Measurements from ENCODE around the gene GYS2. TPM values are rescaled to one million over a fixed set of nuclear protein-coding genes. Genes with fewer than 3 reads are reported as not detected.

Gene GYS2
- total RNA-seq, 6 experiments from 2014 or later: not detected

GRCh38 chr12:21518451-21518850 lies 86.2 kb downstream of the GYS2 start:
- no peak for TF ChIP-seq CTCF (IDR thresholded peaks at IDR 0.05)
- H3K36me3 Mint-ChIP-seq (ENCODE audit: low read depth): peaks cover 17% of the 10 kb centered on the region; the same call in 1 of the 2 replicates
- H3K4me1 Mint-ChIP-seq (ENCODE audit: low read depth): no peaks in the 10 kb centered on the region
- peaks cover 2% of the 10 kb centered on the region; the same call in 1 of the 2 replicates for H3K27me3 Mint-ChIP-seq (ENCODE audit: insufficient read depth)
- no peak for DNase-seq
- H3K9me3 Mint-ChIP-seq: no peaks in the 10 kb centered on the region
- H3K27ac Mint-ChIP-seq: no peak overlapping the region
- no peak overlapping the region for H3K4me3 Mint-ChIP-seq

- Mint-ChIP-seq H3K4me3 (no peak overlapping the region), H3K9me3 (no peaks in the 10 kb centered on the region), H3K36me3 (ENCODE audit: low read depth) (peaks cover 20% of the 10 kb centered on the region; the same call in 1 of the 2 replicates), H3K27ac (no peak overlapping the region), H3K27me3 (ENCODE audit: insufficient read depth) (peaks cover 2% of the 10 kb centered on the region; the same call in 1 of the 2 replicates), H3K4me1 (ENCODE audit: low read depth) (no peaks in the 10 kb centered on the region)
- no peak for DNase-seq
- TF ChIP-seq CTCF (IDR thresholded peaks at IDR 0.05): no peak
These were observed 88.4 kb downstream of the GYS2 start for GRCh38 chr12:21516281-21516680.

- no peak for TF ChIP-seq CTCF (IDR thresholded peaks at IDR 0.05)
- Mint-ChIP-seq H3K27me3 (ENCODE audit: insufficient read depth) (peaks cover 2% of the 10 kb centered on the region; the same call in 1 of the 2 replicates), H3K4me3 (no peak overlapping the region), H3K27ac (no peak overlapping the region), H3K4me1 (ENCODE audit: low read depth) (peaks cover 13% of the 10 kb centered on the region), H3K9me3 (no peaks in the 10 kb centered on the region), H3K36me3 (ENCODE audit: low read depth) (peaks cover 26% of the 10 kb centered on the region)
- no peak for DNase-seq
These were observed 94.9 kb downstream of the GYS2 start for GRCh38 chr12:21509768-21510167.

GRCh38 chr12:21507849-21508248 lies 96.8 kb downstream of the GYS2 start:
- Mint-ChIP-seq H3K27me3 (ENCODE audit: insufficient read depth) (no peaks in the 10 kb centered on the region), H3K4me1 (ENCODE audit: low read depth) (peaks cover 30% of the 10 kb centered on the region), H3K27ac (no peak overlapping the region), H3K4me3 (no peak overlapping the region), H3K36me3 (ENCODE audit: low read depth) (peaks cover 18% of the 10 kb centered on the region), H3K9me3 (no peaks in the 10 kb centered on the region)
- DNase-seq: no peak
- TF ChIP-seq CTCF (IDR thresholded peaks at IDR 0.05): no peak

GRCh38 chr12:21505888-21506287 lies 98.8 kb downstream of the GYS2 start:
- Mint-ChIP-seq H3K4me1 (ENCODE audit: low read depth) (peaks cover 35% of the 10 kb centered on the region), H3K36me3 (ENCODE audit: low read depth) (peaks cover 28% of the 10 kb centered on the region), H3K4me3 (no peak overlapping the region), H3K27me3 (ENCODE audit: insufficient read depth) (no peaks in the 10 kb centered on the region), H3K9me3 (no peaks in the 10 kb centered on the region), H3K27ac (no peak overlapping the region)
- no peak for TF ChIP-seq CTCF (IDR thresholded peaks at IDR 0.05)
- DNase-seq: no peak

GRCh38 chr12:21502872-21503271 lies 101.8 kb downstream of the GYS2 start:
- no peak for DNase-seq
- Mint-ChIP-seq H3K4me1 (ENCODE audit: low read depth) (peaks cover 35% of the 10 kb centered on the region), H3K27me3 (ENCODE audit: insufficient read depth) (no peaks in the 10 kb centered on the region), H3K4me3 (no peak overlapping the region), H3K9me3 (no peaks in the 10 kb centered on the region), H3K36me3 (ENCODE audit: low read depth) (peaks cover 16% of the 10 kb centered on the region), H3K27ac (no peak overlapping the region)
- TF ChIP-seq CTCF (IDR thresholded peaks at IDR 0.05): no peak

Measured in HFFc6 (cell line).